ENCODE measurements around the gene NTF4. TPM values are rescaled to one million over a fixed set of nuclear protein-coding genes. Genes with fewer than 3 reads are reported as not detected.

NTF4 gene
- total and polyA plus RNA-seq, 2 of the 8 experiments (the other 6 are each of a cell fraction or from before 2014, with no cell fraction given), result 3.1 to 6.5 TPM

- peaks cover 14% of the 10 kb centered on the region; the same call in 1 of the 2 replicates for H3K23me2 ChIP-seq (ENCODE audit: low read depth, low read length)
- ChIA-PET POLR2A (ENCODE audit: partially characterized antibody) (interaction anchor here (1.0 to 2.5 kb wide), 6 partner anchors 9 to 63 kb away, joined by 4 to 10 read pairs (median 7); no protein-coding TSS in a partner anchor), CTCF (ENCODE audit: partially characterized antibody) (interaction anchor here (0.9 kb wide), 1 partner anchor 12 kb away, joined by 3 read pairs; no protein-coding TSS in a partner anchor)
- no peak overlapping the region for H2AK5ac ChIP-seq (ENCODE audit: low read depth, low read length)
- FAIRE-seq (no peak), DNase-seq (ENCODE audit: low read depth in 1 of 2, low spot score in 2 of 2) (peak in 1 of 2 experiments; percentile 64)
- H3K9ac ChIP-seq (replicated peaks in 1 of 4; ENCODE audit: extremely low read depth in 1 of 4, low read depth in 3 of 4, low read length in 3 of 4), result peak overlapping the region; percentile 91 to 98 (median 96)
- peak overlapping the region; percentile 84 to 97 (median 90) for H3K4me3 ChIP-seq (ENCODE audit: extremely low read depth in 1 of 4, insufficient read depth in 2 of 4, low read depth in 3 of 4, low read length in 4 of 4)
- H2BK20ac ChIP-seq (ENCODE audit: low read length), result no peak overlapping the region
- no peaks in the 10 kb centered on the region for H3K9me3 ChIP-seq (ENCODE audit: insufficient read depth in 2 of 2, low read depth in 1 of 2, low read length in 1 of 2)
- peaks cover 34 to 48% of the 10 kb centered on the region in 2 experiments for H3K79me2 ChIP-seq (ENCODE audit: control insufficient read depth in 1 of 2, insufficient read depth in 2 of 2, low read length in 2 of 2)
- TF ChIP-seq HDAC2 (IDR thresholded peaks at IDR 0.05; ENCODE audit: borderline replicate concordance in 1 of 2, low read depth in 2 of 2, low read length in 2 of 2) (0 out of 4 replicates have a peak, but pooled peaks of 1 of the 2 experiments have one; percentile 9), BACH1 (IDR thresholded peaks at IDR 0.05; ENCODE audit: low read length) (no peak), SAP30 (IDR thresholded peaks at IDR 0.05; ENCODE audit: insufficient read depth, insufficient replicate concordance, low read length) (peak; percentile 56)
- no peak overlapping the region; the same call in 1 of the 2 replicates for H2AFZ ChIP-seq (ENCODE audit: low read length)
- peak overlapping the region; percentile 94 for H3K27ac ChIP-seq (ENCODE audit: low read depth, low read length)
- H3K36me3 ChIP-seq (ENCODE audit: control insufficient read depth in 2 of 4, insufficient read depth in 4 of 4, low read length in 3 of 4), result peaks cover 15 to 41% (median 19%) of the 10 kb centered on the region in 4 experiments
- WGBS, 2 experiments (ENCODE audit: extremely low coverage in 1 of 2, insufficient coverage in 1 of 2, insufficient read length in 1 of 2, insufficient replicate concordance in 2 of 2, low coverage in 1 of 2, low lambda C conversion rate in 2 of 2, missing lambda C conversion rate in 1 of 2), result 10% methylated on average over 14 of the region's 14 CpGs; no CpG with 5 or more reads in 1 of the 2 experiments
- H3K18ac ChIP-seq (ENCODE audit: extremely low read depth, low read length), result peak overlapping the region; percentile 96; the same call in 1 of the 2 replicates
- peaks cover 4 to 6% (median 5%) of the 10 kb centered on the region in 4 experiments for H3K4me1 ChIP-seq (replicated peaks in 1 of 4; ENCODE audit: control insufficient read depth in 3 of 4, insufficient read depth in 4 of 4, low read length in 3 of 4)
- H3K27me3 ChIP-seq (replicated peaks in 1 of 4; ENCODE audit: control insufficient read depth in 3 of 4, extremely low read depth in 1 of 4, insufficient read depth in 3 of 4, low read length in 3 of 4), result peaks cover 0 to 3% (median 0%) of the 10 kb centered on the region in 4 experiments; a peak in 1 of 7 replicates
- no peak overlapping the region for H2BK120ac ChIP-seq (replicated peaks; ENCODE audit: low read depth, low read length)
- peaks cover 25 to 27% of the 10 kb centered on the region in 2 experiments for H4K20me1 ChIP-seq (replicated peaks in 1 of 2; ENCODE audit: control insufficient read depth in 1 of 2, insufficient read depth in 2 of 2, low read length in 2 of 2)
- no peak overlapping the region for H3K23ac ChIP-seq (ENCODE audit: insufficient read length)
- H3K79me1 ChIP-seq (ENCODE audit: low read depth, low read length), result peaks cover 12% of the 10 kb centered on the region
- no peak overlapping the region for H3K14ac ChIP-seq (ENCODE audit: insufficient read length)
- 0 out of 2 replicates have a peak overlapping the region, but pooled peaks have one; percentile 68 for H2BK12ac ChIP-seq (ENCODE audit: low read depth, low read length)
- H3K4me2 ChIP-seq (ENCODE audit: insufficient read depth in 1 of 2, low read depth in 2 of 2, low read length in 2 of 2), result peak overlapping the region; percentile 82 to 88
- H3K4ac ChIP-seq (replicated peaks; ENCODE audit: insufficient read length, low read depth, low read length), result peak overlapping the region; percentile 70
- H3K56ac ChIP-seq (replicated peaks; ENCODE audit: insufficient read length, low read depth, low read length), result peak overlapping the region; percentile 94
- H4K8ac ChIP-seq (ENCODE audit: extremely low read depth, insufficient read depth, low read length), result peak overlapping the region; percentile 96
- H2BK15ac ChIP-seq (ENCODE audit: low read length), result no peak overlapping the region
- no peak overlapping the region for H4K91ac ChIP-seq (replicated peaks; ENCODE audit: insufficient read length, low read length)
- H2BK5ac ChIP-seq (ENCODE audit: low read depth, low read length), result peak overlapping the region; percentile 88; the same call in 1 of the 2 replicates
- peak overlapping the region; percentile 98 for H4K5ac ChIP-seq (ENCODE audit: insufficient read length, low read depth, low read length)
These were observed 21.2 kb upstream of the NTF4 start for GRCh38 chr19:49085868-49086232.

All from H1 (cell line).